H9 (cell line): ENCODE measurements around the gene DAAM2. TPM values are rescaled to one million over a fixed set of nuclear protein-coding genes. Genes with fewer than 3 reads are reported as not detected.

Experiments
- DNase-seq: peaks from one replicate; pipeline ENCODE4 v3.0.0-alpha.2; 2017
- H2AFZ ChIP-seq: one replicate; pipeline ENCODE4 v1.6.1; 2013; ENCODE audit warnings: mild to moderate bottlenecking, low read length, control low read depth, moderate library complexity
- H2AK5ac ChIP-seq: 2 replicates; pipeline ENCODE4 v1.6.1; 2013; ENCODE audit warnings: low read length, control low read depth, mixed read lengths; ENCODE audit not compliant: insufficient read length
- H2BK120ac ChIP-seq: one replicate; pipeline ENCODE4 v1.6.1; 2013; ENCODE audit warnings: low read depth, mild to moderate bottlenecking, low read length, control low read depth, inconsistent platforms; ENCODE audit not compliant: poor library complexity, severe bottlenecking
- H2BK12ac ChIP-seq: 2 replicates; pipeline ENCODE4 v1.6.1; 2013; ENCODE audit warnings: low read length, control low read depth, mixed read lengths, low read depth; ENCODE audit not compliant: insufficient read length
- H2BK15ac ChIP-seq: 2 replicates; pipeline ENCODE4 v1.6.1; 2013; ENCODE audit warnings: low read depth, low read length, control low read depth
- H2BK20ac ChIP-seq: one replicate; pipeline ENCODE4 v1.6.1; 2013; ENCODE audit warnings: low read depth, mild to moderate bottlenecking, low read length, control low read depth, inconsistent platforms; ENCODE audit not compliant: poor library complexity, severe bottlenecking
- H2BK5ac ChIP-seq: 2 replicates; pipeline ENCODE4 v1.6.1; 2013; ENCODE audit warnings: low read length, control low read depth, mixed read lengths; ENCODE audit not compliant: insufficient read length
- H3K14ac ChIP-seq: 2 replicates; pipeline ENCODE4 v1.6.1; 2013; ENCODE audit warnings: low read length, control low read depth; ENCODE audit not compliant: insufficient read depth
- H3K18ac ChIP-seq: 2 replicates; pipeline ENCODE4 v1.6.1; 2013; ENCODE audit warnings: low read depth, mild to moderate bottlenecking, mixed read lengths, low read length, control low read depth; ENCODE audit not compliant: insufficient read length
- H3K23ac ChIP-seq: 2 replicates; pipeline ENCODE4 v1.6.1; 2013; ENCODE audit warnings: low read length, control low read depth, mixed read lengths, low read depth; ENCODE audit not compliant: insufficient read length
- H3K23me2 ChIP-seq: 2 replicates; pipeline ENCODE4 v1.6.1; 2013; ENCODE audit warnings: low read depth, mild to moderate bottlenecking, mixed read lengths, low read length, control low read depth; ENCODE audit not compliant: insufficient read length, poor library complexity, severe bottlenecking
- H3K27ac ChIP-seq: 2 replicates; pipeline ENCODE4 v1.5.1; 2013; ENCODE audit warnings: low read length, control low read depth, mixed read lengths, low read depth; ENCODE audit not compliant: insufficient read length
- H3K27me3 ChIP-seq: 2 replicates; pipeline ENCODE4 v1.6.1; 2013; ENCODE audit warnings: low read length, control low read depth, inconsistent platforms; ENCODE audit not compliant: insufficient read depth
- H3K4ac ChIP-seq: 2 replicates; pipeline ENCODE4 v1.6.1; 2013; ENCODE audit warnings: low read depth, mild to moderate bottlenecking, control low read depth, inconsistent platforms, low read length, moderate library complexity
- H3K4me1 ChIP-seq: 2 replicates; pipeline ENCODE4 v1.6.1; 2013; ENCODE audit warnings: low read length, control low read depth, inconsistent platforms; ENCODE audit not compliant: insufficient read depth
- H3K4me2 ChIP-seq: 2 replicates; pipeline ENCODE4 v1.6.1; 2013; ENCODE audit warnings: low read length, control low read depth, mixed read lengths; ENCODE audit not compliant: insufficient read length, insufficient read depth
- H3K56ac ChIP-seq: 2 replicates; pipeline ENCODE4 v1.6.1; 2013; ENCODE audit warnings: low read depth, mild to moderate bottlenecking, mixed read lengths, low read length, control low read depth; ENCODE audit not compliant: insufficient read length
- H3K79me1 ChIP-seq: 2 replicates; pipeline ENCODE4 v1.6.1; 2013; ENCODE audit warnings: low read depth, mild to moderate bottlenecking, moderate library complexity, low read length, control low read depth, inconsistent platforms; ENCODE audit not compliant: insufficient read depth, poor library complexity, severe bottlenecking
- H3K79me2 ChIP-seq: 2 replicates; pipeline ENCODE4 v1.6.1; 2013; ENCODE audit warnings: low read length, control low read depth, inconsistent platforms; ENCODE audit not compliant: insufficient read depth
- H3K9ac ChIP-seq: 2 replicates; pipeline ENCODE4 v1.6.1; 2013; ENCODE audit warnings: low read length, control low read depth, mixed read lengths; ENCODE audit not compliant: insufficient read length; ENCODE audit errors: extremely low read depth
- H3K9me3 ChIP-seq: one replicate; pipeline ENCODE4 v1.6.1; 2013; ENCODE audit warnings: low read depth, low read length, inconsistent platforms; ENCODE audit not compliant: control insufficient read depth
- H3T11ph ChIP-seq: one replicate; pipeline ENCODE4 v1.6.1; 2013; ENCODE audit warnings: mild to moderate bottlenecking, low read length, control low read depth, inconsistent platforms
- H4K20me1 ChIP-seq: one replicate; pipeline ENCODE4 v1.6.1; 2013; ENCODE audit not compliant: control insufficient read depth, insufficient read length, insufficient read depth
- H4K5ac ChIP-seq: 2 replicates; pipeline ENCODE4 v1.6.1; 2013; ENCODE audit warnings: low read depth, mild to moderate bottlenecking, mixed read lengths, low read length, control low read depth; ENCODE audit not compliant: insufficient read length
- H4K8ac ChIP-seq: replicated peaks from 2 replicates; pipeline ENCODE4 v1.6.1; 2013; ENCODE audit warnings: low read length, control low read depth, mixed read lengths, low read depth; ENCODE audit not compliant: insufficient read length
- H4K91ac ChIP-seq: 2 replicates; pipeline ENCODE4 v1.6.1; 2013; ENCODE audit warnings: low read depth, mild to moderate bottlenecking, moderate library complexity, mixed read lengths, low read length, control low read depth; ENCODE audit not compliant: insufficient read length
- H3K27ac Mint-ChIP-seq, 3 experiments: 2 replicates in 2 of 3; 3 replicates in 1 of 3; pipeline ENCODE4 v1.8.0; 2020 to 2021; ENCODE audit warnings: mixed read lengths in 3 of 3, mild to moderate bottlenecking in 1 of 3, moderate library complexity in 1 of 3
- H3K27me3 Mint-ChIP-seq: 2 replicates; pipeline ENCODE4 v1.8.0; 2021; ENCODE audit warnings: low read depth, mild to moderate bottlenecking, moderate library complexity, mixed read lengths
- H3K36me3 Mint-ChIP-seq, 3 experiments: 2 replicates in 2 of 3; 3 replicates in 1 of 3; pipeline ENCODE4 v1.8.0; 2020 to 2021; ENCODE audit warnings: low read depth in 3 of 3, mixed read lengths in 3 of 3; ENCODE audit not compliant: insufficient read depth in 1 of 3
- H3K4me1 Mint-ChIP-seq, 2 experiments: 2 replicates each; pipeline ENCODE4 v1.8.0; 2020; ENCODE audit warnings: mixed read lengths in 2 of 2
- H3K4me3 Mint-ChIP-seq, 2 experiments: 2 replicates in 1 of 2; 3 replicates in 1 of 2; pipeline ENCODE4 v1.8.0; 2020 to 2021; ENCODE audit warnings: mild to moderate bottlenecking in 2 of 2, mixed read lengths in 2 of 2, moderate library complexity in 1 of 2
- H3K9me3 Mint-ChIP-seq, 2 experiments: 2 replicates in 1 of 2; 3 replicates in 1 of 2; pipeline ENCODE4 v1.8.0; 2020; ENCODE audit warnings: mild to moderate bottlenecking in 2 of 2, mixed read lengths in 2 of 2, moderate library complexity in 1 of 2
- CTCF ChIP-seq: fragments of 200-600 bp; sonication (generic); conservative IDR thresholded peaks from 3 replicates; pipeline ENCODE4 v1.8.0; 2021; ENCODE audit warnings: antibody characterized with exemption, mild to moderate bottlenecking
- WGBS: extraction: QIAGEN DNeasy Blood & Tissue Kit; methylation state at CpG from one replicate; pipeline ENCODE4 v1.1.7; 2013; ENCODE audit warnings: missing lambda C conversion rate, low lambda C conversion rate, mixed read lengths; ENCODE audit not compliant: insufficient read length; ENCODE audit errors: extremely low coverage; 5-methylcytosine and 5-hydroxymethylcytosine counted together
- total RNA-seq: library from RNA; stranded (reverse); gene quantifications from 2 replicates; pipeline ENCODE4 v1.2.1, GENCODE V29; 2021

DAAM2 gene
- total RNA-seq, 1 experiment from 2014 or later: 1.1 TPM

- H3K9me3 ChIP-seq: no peaks in the 10 kb centered on the region
Observed at GRCh38 chr6:39786649-39787048, 5.5 kb upstream of the DAAM2 start.

More at GRCh38 chr6:39786649-39787048, 5.5 kb upstream of the DAAM2 start:
- H3T11ph ChIP-seq: no peak overlapping the region
- no peak overlapping the region for H2BK5ac ChIP-seq
- H4K5ac ChIP-seq: no peak overlapping the region
- H3K27me3 Mint-ChIP-seq: peaks cover 7% of the 10 kb centered on the region
- no peaks in the 10 kb centered on the region for H3K79me1 ChIP-seq
- no peak overlapping the region for H2BK12ac ChIP-seq
- H3K23me2 ChIP-seq: no peaks in the 10 kb centered on the region
- peaks cover 4 to 6% of the 10 kb centered on the region in 2 experiments for H3K4me1 Mint-ChIP-seq
- H4K8ac ChIP-seq: no peak overlapping the region
- H2BK15ac ChIP-seq: no peak overlapping the region
- H3K4me2 ChIP-seq: no peak overlapping the region
- H3K4me3 Mint-ChIP-seq: no peak overlapping the region
- H3K18ac ChIP-seq: no peak overlapping the region
- no peak overlapping the region for H3K4ac ChIP-seq
- H3K79me2 ChIP-seq: no peaks in the 10 kb centered on the region
- H3K56ac ChIP-seq: no peak overlapping the region
- no peak overlapping the region for H2BK20ac ChIP-seq
- no peak overlapping the region for H3K23ac ChIP-seq
- H3K36me3 Mint-ChIP-seq: no peaks in the 10 kb centered on the region
- H3K9me3 Mint-ChIP-seq: no peaks in the 10 kb centered on the region
- no peak overlapping the region for H2AFZ ChIP-seq
- H3K27ac Mint-ChIP-seq: no peak overlapping the region
- TF ChIP-seq CTCF: no peak
- H4K20me1 ChIP-seq: no peaks in the 10 kb centered on the region
- H4K91ac ChIP-seq: no peak overlapping the region
- no peaks in the 10 kb centered on the region for H3K27me3 ChIP-seq
- no peak overlapping the region for H2BK120ac ChIP-seq
- no peaks in the 10 kb centered on the region for H3K4me1 ChIP-seq
- no peak overlapping the region for H3K9ac ChIP-seq
- H3K27ac ChIP-seq: no peak overlapping the region
- WGBS: no CpG with 5 or more reads among the region's 1 CpG
- no peak overlapping the region for H3K14ac ChIP-seq
- H2AK5ac ChIP-seq: no peak overlapping the region
- DNase-seq: no peak
